Osteocyte (in vitro differentiated cells): ENCODE measurements around the gene MBD2. TPM values are rescaled to one million over a fixed set of nuclear protein-coding genes. Genes with fewer than 3 reads are reported as not detected.
"Not testable (repeated sequence)": the region's sequence is repeated elsewhere in the genome, so short reads cannot be mapped to it uniquely, and the experiment has no call there.

Experiments used
- DNase-seq: peaks from one replicate; pipeline ENCODE4 v3.0.0; 2021; ENCODE audit warnings: mixed read lengths; ENCODE audit not compliant: unreplicated experiment; ENCODE audit errors: extremely low spot score
- H3K27ac Mint-ChIP-seq: one replicate; pipeline ENCODE4 v1.8.0; 2021; ENCODE audit warnings: mild to moderate bottlenecking, mixed read lengths; ENCODE audit not compliant: unreplicated experiment
- H3K27me3 Mint-ChIP-seq: one replicate; pipeline ENCODE4 v1.8.0; 2021; ENCODE audit warnings: mixed read lengths; ENCODE audit not compliant: unreplicated experiment
- H3K36me3 Mint-ChIP-seq: one replicate; pipeline ENCODE4 v1.8.0; 2021; ENCODE audit warnings: mixed read lengths; ENCODE audit not compliant: unreplicated experiment
- H3K4me1 Mint-ChIP-seq: one replicate; pipeline ENCODE4 v1.8.0; 2021; ENCODE audit warnings: mixed read lengths; ENCODE audit not compliant: unreplicated experiment
- H3K4me3 Mint-ChIP-seq: one replicate; pipeline ENCODE4 v1.8.0; 2021; ENCODE audit warnings: mild to moderate bottlenecking, moderate library complexity, mixed read lengths; ENCODE audit not compliant: unreplicated experiment
- H3K9me3 Mint-ChIP-seq: one replicate; pipeline ENCODE4 v1.8.0; 2021; ENCODE audit warnings: mixed read lengths; ENCODE audit not compliant: unreplicated experiment
- total RNA-seq: library from RNA; stranded (reverse); gene quantifications from 2 replicates; pipeline ENCODE4 v1.2.1, GENCODE V29; 2021
- TF ChIP-seq, protein P1 (sequence below): fragments of 200-600 bp; sonication (generic); IDR thresholded peaks from 2 replicates; pipeline ENCODE4 v1.5.0; 2021; ENCODE audit warnings: antibody characterized with exemption, mild to moderate bottlenecking, moderate library complexity

Gene MBD2
- total RNA-seq, 1 donor from 2014 or later = 58.3 TPM

DNA sequence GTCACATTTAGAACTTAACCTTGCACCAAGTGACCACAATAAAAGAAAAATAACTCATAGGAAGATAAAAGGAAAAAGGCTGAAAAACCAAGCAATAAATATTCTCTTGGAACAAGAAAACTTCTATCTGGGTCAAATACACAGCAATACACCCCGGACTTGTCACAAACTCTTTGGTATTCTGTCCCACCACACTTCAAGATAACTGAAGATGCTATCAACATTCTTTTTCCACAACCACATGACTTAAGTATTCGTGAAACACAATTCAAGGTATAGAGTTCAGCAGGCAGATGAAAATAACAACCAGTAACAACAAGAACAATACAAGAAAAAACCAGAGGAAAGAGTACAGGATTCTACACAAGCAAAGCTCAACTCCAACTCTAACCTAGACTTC, 18.0 kb downstream of the MBD2 start:
- Mint-ChIP-seq H3K9me3 (no peaks in the 10 kb centered on the region), H3K36me3 (peaks cover 8% of the 10 kb centered on the region), H3K4me3 (no peak overlapping the region), H3K4me1 (peaks cover 43% of the 10 kb centered on the region), H3K27ac (no peak overlapping the region), H3K27me3 (no peaks in the 10 kb centered on the region)
- DNase-seq = no peak
- TF ChIP-seq, protein P1, sequence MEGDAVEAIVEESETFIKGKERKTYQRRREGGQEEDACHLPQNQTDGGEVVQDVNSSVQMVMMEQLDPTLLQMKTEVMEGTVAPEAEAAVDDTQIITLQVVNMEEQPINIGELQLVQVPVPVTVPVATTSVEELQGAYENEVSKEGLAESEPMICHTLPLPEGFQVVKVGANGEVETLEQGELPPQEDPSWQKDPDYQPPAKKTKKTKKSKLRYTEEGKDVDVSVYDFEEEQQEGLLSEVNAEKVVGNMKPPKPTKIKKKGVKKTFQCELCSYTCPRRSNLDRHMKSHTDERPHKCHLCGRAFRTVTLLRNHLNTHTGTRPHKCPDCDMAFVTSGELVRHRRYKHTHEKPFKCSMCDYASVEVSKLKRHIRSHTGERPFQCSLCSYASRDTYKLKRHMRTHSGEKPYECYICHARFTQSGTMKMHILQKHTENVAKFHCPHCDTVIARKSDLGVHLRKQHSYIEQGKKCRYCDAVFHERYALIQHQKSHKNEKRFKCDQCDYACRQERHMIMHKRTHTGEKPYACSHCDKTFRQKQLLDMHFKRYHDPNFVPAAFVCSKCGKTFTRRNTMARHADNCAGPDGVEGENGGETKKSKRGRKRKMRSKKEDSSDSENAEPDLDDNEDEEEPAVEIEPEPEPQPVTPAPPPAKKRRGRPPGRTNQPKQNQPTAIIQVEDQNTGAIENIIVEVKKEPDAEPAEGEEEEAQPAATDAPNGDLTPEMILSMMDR = no peak

DNA sequence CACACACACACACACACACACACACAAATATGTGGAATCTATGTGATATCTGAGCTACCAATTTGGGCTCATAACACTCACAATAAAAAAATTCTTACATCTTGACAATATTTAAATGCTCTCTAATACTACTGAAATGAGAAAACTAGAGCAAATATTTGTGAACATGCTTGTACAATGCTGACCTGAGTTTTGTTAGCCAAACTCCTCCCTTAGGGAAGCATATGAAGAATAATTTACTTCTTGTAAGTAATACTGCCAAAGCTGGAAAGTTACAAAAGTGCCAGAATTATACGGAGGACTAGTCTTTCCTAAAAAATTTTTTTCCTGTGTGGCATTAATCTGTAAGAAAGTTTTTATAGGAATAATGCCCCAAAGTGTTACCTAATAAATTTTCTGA, 18.5 kb downstream of the MBD2 start:
- DNase-seq = no peak
- TF ChIP-seq, protein P1 = no peak
- Mint-ChIP-seq H3K4me3 (no peak overlapping the region), H3K27ac (no peak overlapping the region), H3K9me3 (no peaks in the 10 kb centered on the region), H3K27me3 (no peaks in the 10 kb centered on the region), H3K4me1 (peaks cover 41% of the 10 kb centered on the region), H3K36me3 (peaks cover 12% of the 10 kb centered on the region)

DNA sequence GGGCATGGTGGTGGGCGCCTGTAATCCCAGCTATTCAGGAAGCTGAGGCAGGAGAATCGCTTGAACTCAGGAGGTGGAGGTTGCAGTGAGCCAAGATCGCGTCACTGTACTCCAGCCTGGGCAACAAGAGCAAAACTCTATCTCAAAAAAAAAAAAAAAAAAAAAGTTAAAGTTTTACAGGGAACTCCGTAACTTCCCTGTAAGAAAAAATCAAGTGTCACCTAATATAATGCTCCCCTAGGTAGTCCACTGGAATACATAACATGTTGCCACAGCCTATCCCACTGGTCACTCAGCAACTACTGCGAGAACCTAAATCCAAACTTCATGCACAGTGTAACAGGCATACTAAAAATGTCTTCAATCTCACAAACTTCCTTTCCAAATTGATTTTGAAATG, 19.0 kb downstream of the MBD2 start:
- Mint-ChIP-seq H3K36me3 (peaks cover 12% of the 10 kb centered on the region), H3K4me1 (peaks cover 39% of the 10 kb centered on the region)
- H3K9me3 Mint-ChIP-seq, H3K4me3 Mint-ChIP-seq, H3K27ac Mint-ChIP-seq, H3K27me3 Mint-ChIP-seq, DNase-seq: not testable (repeated sequence)

DNA sequence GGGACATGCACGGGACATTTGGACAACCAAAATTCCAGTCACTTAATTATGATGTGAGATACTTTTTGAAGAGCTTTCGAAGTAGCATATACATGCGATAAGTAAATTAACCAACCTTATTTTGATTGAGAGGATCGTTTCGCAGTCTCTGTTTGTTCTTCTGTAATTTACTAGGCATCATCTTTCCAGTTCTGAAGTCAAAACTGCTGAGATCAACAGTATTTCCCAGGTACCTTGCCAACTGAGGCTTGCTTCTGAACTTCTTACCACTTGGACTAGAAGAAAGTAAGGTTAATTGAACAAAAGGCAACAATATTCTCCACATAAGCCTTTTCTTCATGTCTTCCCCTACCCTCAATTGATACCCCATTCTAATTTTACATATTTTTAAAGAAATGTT, 19.6 kb downstream of the MBD2 start:
- Mint-ChIP-seq H3K36me3 (peaks cover 13% of the 10 kb centered on the region), H3K27me3 (no peaks in the 10 kb centered on the region), H3K4me3 (no peak overlapping the region), H3K4me1 (peaks cover 33% of the 10 kb centered on the region), H3K9me3 (no peaks in the 10 kb centered on the region), H3K27ac (no peak overlapping the region)
- TF ChIP-seq, protein P1 = no peak
- no peak for DNase-seq

DNA sequence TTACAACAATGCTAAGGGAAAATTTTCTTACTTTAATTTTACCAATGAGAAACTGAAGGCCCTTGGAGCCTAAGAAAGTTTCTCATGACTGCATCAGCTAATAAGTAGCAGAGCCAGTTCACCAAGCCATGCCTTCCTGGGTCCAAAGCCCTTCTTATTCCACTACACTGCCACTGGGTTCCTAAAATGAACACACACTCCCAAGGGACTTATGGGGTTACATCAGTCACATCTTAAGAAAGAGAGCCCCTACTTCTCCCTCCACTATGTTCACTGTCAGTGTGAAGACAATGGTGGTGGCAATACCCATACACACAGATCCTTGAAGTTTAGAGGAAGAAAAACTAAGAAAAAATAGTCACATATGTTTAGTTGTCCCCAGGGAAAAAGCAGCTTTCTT, 20.6 kb downstream of the MBD2 start:
- H3K9me3 Mint-ChIP-seq = no peaks in the 10 kb centered on the region
- DNase-seq = no peak
- TF ChIP-seq, protein P1 = no peak
- H3K4me1 Mint-ChIP-seq = peaks cover 24% of the 10 kb centered on the region
- H3K27ac Mint-ChIP-seq = no peak overlapping the region
- no peaks in the 10 kb centered on the region for H3K27me3 Mint-ChIP-seq
- H3K4me3 Mint-ChIP-seq = no peak overlapping the region
- H3K36me3 Mint-ChIP-seq = peaks cover 20% of the 10 kb centered on the region

DNA sequence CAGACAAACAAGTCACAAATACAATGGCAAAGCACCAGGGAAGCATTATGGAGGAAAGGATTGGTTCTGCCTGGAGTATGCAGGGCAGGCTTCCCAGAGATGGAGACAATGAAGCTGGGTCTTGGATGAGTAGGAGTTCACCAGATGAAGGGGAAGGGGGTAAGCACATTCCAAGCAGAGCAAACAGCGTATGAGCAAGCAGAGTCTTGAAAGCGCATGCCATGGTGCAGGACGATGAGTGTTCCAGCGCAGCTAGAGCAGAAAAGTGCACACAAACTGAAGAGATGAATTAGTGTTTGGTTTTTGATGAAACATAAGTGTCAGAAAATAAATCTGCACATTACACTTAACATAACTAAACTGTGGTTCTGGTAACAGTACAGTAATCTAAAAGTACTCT, 21.6 kb downstream of the MBD2 start:
- H3K9me3 Mint-ChIP-seq = no peaks in the 10 kb centered on the region
- no peak overlapping the region for H3K27ac Mint-ChIP-seq
- H3K4me1 Mint-ChIP-seq = peaks cover 20% of the 10 kb centered on the region
- no peaks in the 10 kb centered on the region for H3K27me3 Mint-ChIP-seq
- H3K36me3 Mint-ChIP-seq = peaks cover 20% of the 10 kb centered on the region
- no peak for DNase-seq
- H3K4me3 Mint-ChIP-seq = no peak overlapping the region
- TF ChIP-seq, protein P1 = no peak
